ENCODE measurements around the gene LEFTY1.

DNA sequence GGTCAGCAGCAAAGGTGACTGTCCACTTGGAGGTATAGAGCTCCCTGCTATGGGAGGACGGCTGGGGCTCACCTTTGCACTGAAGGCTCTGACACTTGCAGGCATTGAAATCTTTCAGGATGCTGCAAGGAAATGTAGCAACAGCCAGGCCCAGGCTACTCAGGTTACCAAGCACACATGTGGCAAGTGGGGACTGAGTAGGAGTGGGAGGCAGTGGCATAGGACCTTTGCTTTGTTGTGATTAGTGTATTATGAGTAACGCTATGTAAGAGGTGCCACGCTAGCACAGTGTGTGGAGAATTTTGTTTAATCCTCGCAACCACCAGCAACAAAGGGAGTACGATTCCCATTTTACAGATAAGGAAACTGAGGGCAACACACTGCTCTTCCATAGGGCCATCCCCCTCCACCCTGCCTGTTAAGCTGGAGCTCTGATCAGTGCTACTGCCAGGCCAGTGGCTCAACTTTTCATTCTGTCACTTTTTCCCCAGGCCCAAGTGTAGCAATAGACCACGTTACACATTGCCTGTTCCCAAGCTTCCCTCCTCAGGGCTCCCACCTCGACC is 28.0 kb downstream of the LEFTY1 start:
- TF ChIP-seq, protein P1, sequence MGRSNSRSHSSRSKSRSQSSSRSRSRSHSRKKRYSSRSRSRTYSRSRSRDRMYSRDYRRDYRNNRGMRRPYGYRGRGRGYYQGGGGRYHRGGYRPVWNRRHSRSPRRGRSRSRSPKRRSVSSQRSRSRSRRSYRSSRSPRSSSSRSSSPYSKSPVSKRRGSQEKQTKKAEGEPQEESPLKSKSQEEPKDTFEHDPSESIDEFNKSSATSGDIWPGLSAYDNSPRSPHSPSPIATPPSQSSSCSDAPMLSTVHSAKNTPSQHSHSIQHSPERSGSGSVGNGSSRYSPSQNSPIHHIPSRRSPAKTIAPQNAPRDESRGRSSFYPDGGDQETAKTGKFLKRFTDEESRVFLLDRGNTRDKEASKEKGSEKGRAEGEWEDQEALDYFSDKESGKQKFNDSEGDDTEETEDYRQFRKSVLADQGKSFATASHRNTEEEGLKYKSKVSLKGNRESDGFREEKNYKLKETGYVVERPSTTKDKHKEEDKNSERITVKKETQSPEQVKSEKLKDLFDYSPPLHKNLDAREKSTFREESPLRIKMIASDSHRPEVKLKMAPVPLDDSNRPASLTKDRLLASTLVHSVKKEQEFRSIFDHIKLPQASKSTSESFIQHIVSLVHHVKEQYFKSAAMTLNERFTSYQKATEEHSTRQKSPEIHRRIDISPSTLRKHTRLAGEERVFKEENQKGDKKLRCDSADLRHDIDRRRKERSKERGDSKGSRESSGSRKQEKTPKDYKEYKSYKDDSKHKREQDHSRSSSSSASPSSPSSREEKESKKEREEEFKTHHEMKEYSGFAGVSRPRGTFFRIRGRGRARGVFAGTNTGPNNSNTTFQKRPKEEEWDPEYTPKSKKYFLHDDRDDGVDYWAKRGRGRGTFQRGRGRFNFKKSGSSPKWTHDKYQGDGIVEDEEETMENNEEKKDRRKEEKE (IDR thresholded peaks at IDR 0.05; ENCODE audit: borderline replicate concordance in 1 of 2, control insufficient read depth in 1 of 2, low read depth in 2 of 2, low read length in 1 of 2), result no peak
- TF ChIP-seq NFRKB (IDR thresholded peaks at IDR 0.05; ENCODE audit: low read depth) (no peak), CEBPB (tag; IDR thresholded peaks at IDR 0.05) (no peak), CTCF (IDR thresholded peaks at IDR 0.05 in 2 of 3, conservative IDR thresholded peaks at IDR 0.05 in 1 of 3; ENCODE audit: insufficient read depth in 2 of 3, low read depth in 1 of 3, low read length in 3 of 3) (no peak), FOXM1 (IDR thresholded peaks at IDR 0.05; ENCODE audit: low read depth) (no peak), FOXM1 (CRISPR knock-in tag; IDR thresholded peaks at IDR 0.05; ENCODE audit: low read depth) (no peak), POLR2AphosphoS5 (IDR thresholded peaks at IDR 0.05; ENCODE audit: control insufficient read depth, insufficient read depth, low read depth, low read length) (no peak), TBP (optimal IDR thresholded peaks at IDR 0.05; ENCODE audit: low read depth, low read length) (no peak), POLR2A (conservative IDR thresholded peaks at IDR 0.05) (no peak), SPI1 (IDR thresholded peaks at IDR 0.05; ENCODE audit: borderline replicate concordance, low read depth, low read length) (no peak), PCBP2 (IDR thresholded peaks at IDR 0.05; ENCODE audit: low read depth, low read length, poor library complexity, severe bottlenecking) (no peak), RBM17 (IDR thresholded peaks at IDR 0.05; ENCODE audit: borderline replicate concordance, low read depth, low read length) (no peak), SP2 (IDR thresholded peaks at IDR 0.05; ENCODE audit: extremely low read depth, low read depth, low read length, poor library complexity, severe bottlenecking) (no peak)
- TF ChIP-seq, protein P2, sequence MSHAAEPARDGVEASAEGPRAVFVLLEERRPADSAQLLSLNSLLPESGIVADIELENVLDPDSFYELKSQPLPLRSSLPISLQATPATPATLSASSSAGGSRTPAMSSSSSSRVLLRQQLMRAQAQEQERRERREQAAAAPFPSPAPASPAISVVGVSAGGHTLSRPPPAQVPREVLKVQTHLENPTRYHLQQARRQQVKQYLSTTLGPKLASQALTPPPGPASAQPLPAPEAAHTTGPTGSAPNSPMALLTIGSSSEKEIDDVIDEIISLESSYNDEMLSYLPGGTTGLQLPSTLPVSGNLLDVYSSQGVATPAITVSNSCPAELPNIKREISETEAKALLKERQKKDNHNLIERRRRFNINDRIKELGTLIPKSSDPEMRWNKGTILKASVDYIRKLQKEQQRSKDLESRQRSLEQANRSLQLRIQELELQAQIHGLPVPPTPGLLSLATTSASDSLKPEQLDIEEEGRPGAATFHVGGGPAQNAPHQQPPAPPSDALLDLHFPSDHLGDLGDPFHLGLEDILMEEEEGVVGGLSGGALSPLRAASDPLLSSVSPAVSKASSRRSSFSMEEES (CRISPR knock-in tag; IDR thresholded peaks at IDR 0.05), result no peak

Data from K562 (cell line).